Hematopoietic multipotent progenitor cell (in vitro differentiated cells): ENCODE measurements around the gene KCNG2. TPM values are rescaled to one million over a fixed set of nuclear protein-coding genes. Genes with fewer than 3 reads are reported as not detected.

ENCODE experiments used
- DNase-seq, 3 donors: peaks; one replicate each; pipeline ENCODE4 v3.0.0-alpha.2; 2011 to 2015; ENCODE audit warnings: low read depth in 2 of 3, low spot score in 2 of 3
- total RNA-seq: library from RNA; depleted of rRNA; stranded (reverse); fragments of >200 nt; gene quantifications from one replicate; pipeline ENCODE4 v1.2.3, GENCODE V29; 2012

KCNG2 gene
- total RNA-seq, 1 donor: 14.8 TPM

DNA sequence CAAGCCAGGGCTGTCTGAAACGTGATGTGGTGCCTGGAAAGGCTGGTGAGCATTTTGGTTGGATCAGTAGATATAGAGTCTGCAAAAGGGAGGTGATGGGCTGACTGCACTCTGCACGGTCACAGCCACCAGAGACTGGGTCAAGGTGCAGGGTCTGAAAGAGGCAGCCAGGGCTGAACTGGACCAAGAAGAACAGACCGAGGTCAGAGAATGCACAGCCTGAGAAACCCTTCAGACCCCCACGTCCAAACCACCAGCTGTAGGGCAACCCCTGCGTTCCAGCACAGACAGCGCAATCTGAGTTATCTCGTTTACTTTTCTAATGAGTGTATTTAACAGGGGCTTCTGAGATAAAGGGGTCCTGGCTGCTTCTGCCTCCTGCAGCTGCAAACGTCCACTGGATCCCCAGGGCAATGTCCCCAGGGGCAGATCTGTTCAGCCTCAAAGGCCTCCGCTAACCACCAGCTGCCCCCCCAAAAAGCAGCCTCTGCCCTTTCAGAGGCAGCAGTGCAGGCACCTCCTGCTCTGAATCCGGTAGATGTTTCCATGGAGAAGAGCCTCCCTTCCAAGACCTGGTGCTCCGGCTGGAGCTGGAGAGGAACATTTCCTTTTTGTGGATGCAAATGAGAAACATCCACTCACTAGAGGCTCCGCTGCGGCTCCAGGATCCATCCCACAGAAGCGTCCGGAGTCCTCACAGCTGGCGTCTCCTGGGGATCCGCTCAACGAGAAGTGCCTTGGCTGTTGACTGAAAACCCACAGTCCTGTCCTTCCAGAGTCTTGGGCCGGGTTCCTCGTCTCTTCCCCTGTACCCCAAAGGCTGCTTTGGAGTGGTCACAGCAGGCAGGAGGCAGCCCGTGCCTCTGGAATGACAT, 970 bp upstream of the KCNG2 start:
- no peak for DNase-seq

DNA sequence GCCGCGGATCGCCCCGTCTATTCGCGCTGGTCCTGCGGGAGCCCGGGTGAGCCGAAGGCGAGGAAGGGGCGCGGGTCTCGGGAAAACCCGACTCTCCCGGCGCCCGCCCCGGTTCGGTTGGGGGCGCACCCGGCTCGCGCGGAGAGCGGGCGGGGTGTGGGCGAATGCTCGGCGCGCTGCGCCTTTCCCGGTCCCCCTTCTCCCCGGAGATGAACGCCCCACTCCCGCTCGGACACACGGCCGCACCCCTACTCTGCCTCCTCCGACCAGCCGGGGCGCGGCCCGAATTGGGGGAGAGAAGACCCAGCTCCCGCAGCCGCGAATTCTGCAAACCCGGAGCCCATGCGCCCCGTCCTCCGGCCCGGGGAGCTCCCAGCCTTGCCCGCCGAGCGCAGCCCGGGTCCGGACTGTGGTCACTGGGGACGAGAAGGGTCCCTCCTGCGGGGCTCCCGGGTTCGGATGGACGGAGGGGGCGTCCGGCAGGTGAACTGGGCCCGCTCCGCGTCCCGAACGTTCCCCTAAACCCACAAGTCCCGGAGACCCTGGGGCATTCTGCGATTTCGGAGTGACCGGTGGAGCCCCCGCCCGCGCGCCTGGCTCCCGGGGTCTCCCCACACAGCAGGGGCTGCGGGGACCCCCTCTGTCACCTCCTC, 734 bp downstream of the KCNG2 start:
- DNase-seq: peak in 1 of 3 donors; percentile 10

GRCh38 chr18:79798999-79799370, 1.2 kb downstream of the KCNG2 start:
- DNase-seq: peak in 1 of 3 donors; percentile 30

- DNase-seq: peak in 1 of 3 donors; percentile 23
Measured at GRCh38 chr18:79799619-79800370, 2.1 kb downstream of the KCNG2 start.

GRCh38 chr18:79800371-79801180, 2.8 kb downstream of the KCNG2 start:
- DNase-seq: no peak

- DNase-seq: no peak
Measured at GRCh38 chr18:79801217-79801616, 3.5 kb downstream of the KCNG2 start.

DNA sequence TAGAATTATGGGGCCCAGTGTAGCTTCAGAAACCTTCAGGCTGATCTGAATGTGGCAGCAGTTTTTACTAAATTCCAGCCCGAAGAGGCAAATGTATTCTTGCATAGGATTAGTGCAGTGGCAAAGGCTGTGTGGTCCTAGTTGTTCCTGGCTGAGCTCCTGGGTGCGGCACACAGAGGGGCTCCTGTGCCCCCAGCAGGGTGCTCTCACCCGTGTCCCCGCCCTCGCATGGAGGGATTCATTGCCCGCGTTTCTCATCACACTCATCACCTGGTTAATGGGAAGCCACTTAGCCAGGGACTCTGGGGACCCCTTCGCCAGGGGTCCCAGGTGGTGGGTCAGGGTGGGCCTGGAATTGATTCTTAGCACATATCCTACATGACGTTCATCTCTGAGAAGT, 3.9 kb downstream of the KCNG2 start:
- no peak for DNase-seq

- no peak for DNase-seq
Measured at GRCh38 chr18:79802298-79802697, 4.6 kb downstream of the KCNG2 start.

DNA sequence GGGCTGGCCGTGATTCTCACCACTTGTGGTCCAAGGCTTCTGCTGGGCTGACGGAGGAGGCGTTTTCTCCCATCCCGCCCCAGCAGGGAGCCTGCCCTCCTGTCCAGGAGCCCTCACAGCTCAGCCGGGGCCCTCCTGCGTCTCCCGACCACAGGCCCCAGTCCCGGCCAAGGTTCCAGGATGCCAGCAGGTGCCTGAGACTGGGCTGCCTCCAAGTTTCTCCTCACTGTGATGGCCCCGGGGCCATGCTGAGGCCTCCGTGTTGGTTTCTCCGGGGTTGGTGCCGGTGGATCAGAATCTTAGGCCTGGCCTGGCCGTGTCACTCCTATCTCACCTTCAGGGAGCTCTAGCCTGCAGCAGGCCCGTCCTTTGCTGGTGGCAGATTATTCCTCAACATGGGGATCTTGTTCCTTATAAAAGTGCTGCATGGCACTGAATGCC, 5.9 kb downstream of the KCNG2 start:
- DNase-seq: no peak

DNA sequence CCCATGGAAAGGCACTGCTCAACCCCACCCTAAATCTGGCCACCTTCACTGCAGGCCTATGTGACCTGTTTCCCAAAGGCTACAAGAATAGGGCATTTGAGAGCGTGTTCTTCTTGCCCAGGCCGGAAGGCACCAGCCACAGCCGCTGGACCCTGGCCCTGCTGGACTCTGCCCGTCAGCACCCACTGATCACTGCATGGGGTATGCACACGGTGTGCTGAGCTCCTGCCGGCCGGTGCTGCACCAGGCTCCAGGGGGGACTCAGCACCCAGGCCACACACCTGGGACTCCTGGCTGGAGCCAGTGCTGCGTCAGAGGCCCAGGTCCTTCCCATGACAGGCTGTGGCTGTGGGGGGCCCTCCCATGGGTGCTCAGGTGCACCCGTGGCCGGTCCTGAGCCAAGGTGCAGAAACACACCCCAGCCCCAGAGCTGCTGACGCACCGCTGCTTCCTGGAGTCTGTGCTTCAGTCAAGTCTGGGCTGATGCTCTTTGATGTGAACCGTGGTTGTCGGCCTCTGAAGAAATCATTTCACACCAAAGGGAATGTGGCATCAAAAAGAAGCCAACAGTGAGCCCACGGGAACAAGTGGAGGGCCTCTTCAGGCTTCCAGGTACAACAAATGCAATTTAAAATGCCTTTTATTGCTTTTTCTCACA, 6.5 kb downstream of the KCNG2 start:
- DNase-seq: no peak

GRCh38 chr18:79805211-79805887, 7.6 kb downstream of the KCNG2 start:
- peak in 1 of 3 donors; percentile 64 for DNase-seq

GRCh38 chr18:79805926-79806487, 8.3 kb downstream of the KCNG2 start:
- no peak for DNase-seq

DNA sequence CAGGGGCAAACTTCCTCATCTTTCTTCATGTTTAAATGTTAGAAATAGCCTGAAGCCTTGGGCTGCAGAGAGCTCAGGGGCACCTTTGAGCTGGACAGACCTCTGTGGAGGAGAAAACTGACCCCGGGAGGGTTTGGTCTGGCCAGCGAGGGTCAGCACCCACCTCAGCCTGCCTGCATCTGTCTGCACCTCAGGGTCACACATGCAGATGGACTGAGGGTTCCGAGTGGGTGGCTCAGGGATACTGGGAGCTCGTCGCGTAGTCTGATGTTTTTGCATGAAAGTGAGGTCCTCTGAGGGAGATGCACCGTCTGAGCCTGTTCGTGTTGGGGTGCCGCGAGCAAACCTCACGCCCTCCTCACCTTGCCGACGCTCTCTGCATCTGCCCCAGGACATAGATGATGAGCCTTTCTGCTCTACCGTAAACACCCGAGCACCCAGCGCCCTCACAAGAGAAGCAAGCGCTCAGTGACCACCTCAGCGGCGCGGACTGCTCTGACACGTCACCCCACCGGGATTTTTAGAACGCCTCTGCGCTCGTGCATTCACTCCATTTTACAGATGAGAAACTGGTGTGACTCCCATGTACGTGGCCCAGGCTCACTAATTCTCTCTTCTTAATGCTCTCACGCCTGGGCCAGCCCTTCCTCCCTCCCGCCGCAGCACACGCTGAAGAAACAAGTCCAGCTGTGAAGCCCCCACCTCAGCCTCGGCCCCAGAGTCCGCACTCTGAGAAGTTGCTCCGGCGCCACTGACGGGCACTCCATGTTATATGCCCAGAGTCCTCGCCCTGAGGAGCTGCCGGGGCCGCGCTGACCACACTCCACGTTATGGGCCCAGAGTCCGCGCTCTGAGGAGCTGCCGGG, 9.5 kb downstream of the KCNG2 start:
- no peak for DNase-seq

- DNase-seq: no peak
Measured at GRCh38 chr18:79809482-79810192, 11.9 kb downstream of the KCNG2 start.

GRCh38 chr18:79812052-79812451, 14.3 kb downstream of the KCNG2 start:
- DNase-seq: no peak

- no peak for DNase-seq
Measured at GRCh38 chr18:79814373-79814772, 16.6 kb downstream of the KCNG2 start.

DNA sequence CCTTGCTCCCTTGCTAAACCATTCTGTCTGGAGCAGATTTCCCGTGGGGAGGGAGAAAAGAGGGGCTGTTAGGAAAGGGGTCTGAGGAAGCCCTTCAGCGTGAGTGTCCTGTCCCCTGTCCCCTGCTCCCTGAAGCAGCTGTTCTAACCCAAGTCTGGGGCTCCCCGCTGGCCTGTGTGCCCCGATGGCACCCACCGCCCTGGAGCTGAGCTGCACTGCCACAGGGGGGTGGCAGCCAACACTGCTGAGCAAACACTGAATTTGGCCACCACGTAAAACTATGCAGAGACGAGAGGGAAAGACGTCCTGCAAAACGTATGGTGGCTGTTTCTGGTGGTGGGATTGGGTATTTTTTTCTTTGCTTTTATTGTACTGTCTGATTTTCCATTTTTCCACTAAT, 17.9 kb downstream of the KCNG2 start:
- DNase-seq: no peak

- no peak for DNase-seq
Measured at GRCh38 chr18:79816092-79816491, 18.4 kb downstream of the KCNG2 start.
